CD4-positive, alpha-beta T cell treated with Interleukin-17A for 4 hours (primary cell): ENCODE measurements around the gene VGLL2.
"Not testable (repeated sequence)": the region's sequence is repeated elsewhere in the genome, so short reads cannot be mapped to it uniquely, and the experiment has no call there.

Experiments
- DNase-seq: peaks from one replicate; pipeline ENCODE4 v3.0.0-alpha.2; 2020; ENCODE audit warnings: mixed read lengths

Gene VGLL2

GRCh38 chr6:117265410-117266256, at the start of gene VGLL2:
Gene VGLL2 (plus strand): TSS chr6:117265558. CDS start chr6:117265764, 206 bp downstream.
- no peak for DNase-seq

GRCh38 chr6:117222861-117223260, 42.5 kb upstream of the VGLL2 start:
- no peak for DNase-seq

- no peak for DNase-seq
These were observed 38.6 kb upstream of the VGLL2 start for GRCh38 chr6:117226778-117227177.

GRCh38 chr6:117227245-117227962, 38.0 kb upstream of the VGLL2 start:
- no peak for DNase-seq

- no peak for DNase-seq
These were observed 37.2 kb upstream of the VGLL2 start for GRCh38 chr6:117228202-117228601.

- no peak for DNase-seq
These were observed 35.5 kb upstream of the VGLL2 start for GRCh38 chr6:117229870-117230269.

- no peak for DNase-seq
These were observed 33.9 kb upstream of the VGLL2 start for GRCh38 chr6:117231466-117231865.

- no peak for DNase-seq
These were observed 33.2 kb upstream of the VGLL2 start for GRCh38 chr6:117232196-117232595.

GRCh38 chr6:117233145-117233544, 32.2 kb upstream of the VGLL2 start:
- DNase-seq: no peak

GRCh38 chr6:117237561-117237960, 27.8 kb upstream of the VGLL2 start:
- DNase-seq: no peak

- not testable (repeated sequence) for DNase-seq
These were observed 20.8 kb upstream of the VGLL2 start for GRCh38 chr6:117244571-117244970.

GRCh38 chr6:117244979-117245378, 20.4 kb upstream of the VGLL2 start:
- DNase-seq: not testable (repeated sequence)

- no peak for DNase-seq
These were observed 11.6 kb upstream of the VGLL2 start for GRCh38 chr6:117253785-117254184.

GRCh38 chr6:117262799-117263198, 2.6 kb upstream of the VGLL2 start:
- DNase-seq: no peak

- DNase-seq: no peak
These were observed 1.9 kb upstream of the VGLL2 start for GRCh38 chr6:117263353-117263927.

- no peak for DNase-seq
These were observed 1.0 kb upstream of the VGLL2 start for GRCh38 chr6:117264369-117264691.

- no peak for DNase-seq
These were observed 507 bp upstream of the VGLL2 start for GRCh38 chr6:117264692-117265409.

- DNase-seq: no peak
These were observed 1.1 kb downstream of the VGLL2 start for GRCh38 chr6:117266257-117267053.

- DNase-seq: no peak
These were observed 1.6 kb downstream of the VGLL2 start for GRCh38 chr6:117267054-117267347.

- DNase-seq: no peak
These were observed 2.6 kb downstream of the VGLL2 start for GRCh38 chr6:117267766-117268534.

- DNase-seq: no peak
These were observed 3.6 kb downstream of the VGLL2 start for GRCh38 chr6:117268924-117269323.

GRCh38 chr6:117269638-117270054, 4.3 kb downstream of the VGLL2 start:
- DNase-seq: no peak
